Liver (tissue), 3 donors: Measurements from ENCODE around the gene MIEF2.

Source experiments
- CTCF ChIP-seq: fragments of 150-350 bp; IDR thresholded peaks from 2 replicates; pipeline ENCODE4 v1.5.1; 2017; ENCODE audit warnings: improper control_type of control experiment, low read depth, low read length; ENCODE audit not compliant: missing input control
- EGR1 ChIP-seq, 2 donors: IDR thresholded peaks; 2 replicates each; pipeline ENCODE4 v1.6.1; 2016 to 2018; ENCODE audit warnings: antibody characterized with exemption in 2 of 2, low read depth in 2 of 2
- FOXA1 ChIP-seq: IDR thresholded peaks from 2 replicates; pipeline ENCODE4 v1.6.1; 2016; ENCODE audit warnings: antibody characterized with exemption
- JUND ChIP-seq, 2 donors: IDR thresholded peaks; 2 replicates each; pipeline ENCODE4 v1.6.1; 2016; ENCODE audit warnings: antibody characterized with exemption in 2 of 2
- MAX ChIP-seq: IDR thresholded peaks from 2 replicates; pipeline ENCODE4 v1.6.1; 2016; ENCODE audit warnings: antibody characterized with exemption
- RAD21 ChIP-seq, 2 donors: IDR thresholded peaks; 2 replicates each; pipeline ENCODE4 v1.6.1; 2016; ENCODE audit warnings: antibody characterized with exemption in 2 of 2, mild to moderate bottlenecking in 2 of 2
- RXRA ChIP-seq, 2 donors: IDR thresholded peaks; 2 replicates each; pipeline ENCODE4 v1.6.1; 2017 to 2018; ENCODE audit warnings: antibody characterized with exemption in 2 of 2, mild to moderate bottlenecking in 1 of 2
- SP1 ChIP-seq: IDR thresholded peaks from 2 replicates; pipeline ENCODE4 v1.6.1; 2018; ENCODE audit warnings: antibody characterized with exemption, mild to moderate bottlenecking
- TAF1 ChIP-seq: conservative IDR thresholded peaks from 2 replicates; pipeline ENCODE4 v1.6.1; 2016; ENCODE audit warnings: antibody characterized with exemption, mild to moderate bottlenecking
- donor health status: healthy.
- donor health status: healthy.

GRCh38 chr17:18238299-18238698 is 22.2 kb upstream of the MIEF2 start:
- TF ChIP-seq CTCF (no peak), MAX (no peak), RXRA (IDR thresholded peaks at IDR 0.05) (no peak), FOXA1 (no peak), TAF1 (no peak), RAD21 (IDR thresholded peaks at IDR 0.05) (no peak), EGR1 (IDR thresholded peaks at IDR 0.05; ENCODE audit: low read depth in 2 of 2) (no peak), SP1 (no peak), JUND (IDR thresholded peaks at IDR 0.05) (no peak)
